Keratinocyte (primary cell): ENCODE data around the gene SLC5A1.

Source experiments
- CTCF ChIP-seq, 3 experiments: IDR thresholded peaks in 1 of 3; conservative IDR thresholded peaks in 1 of 3; optimal IDR thresholded peaks in 1 of 3; 2 replicates in 2 of 3; 3 replicates in 1 of 3; pipeline versions ENCODE3 to v1.5.1; 2011; ENCODE audit warnings: low read length in 3 of 3, mild to moderate bottlenecking in 3 of 3, moderate library complexity in 2 of 3, control low read depth in 1 of 3, inconsistent platforms in 1 of 3; ENCODE audit not compliant: insufficient read depth in 2 of 3; ENCODE audit errors: extremely low read depth in 1 of 3
- EZH2 ChIP-seq: IDR thresholded peaks from one replicate; pipeline ENCODE4 v1.6.1; 2012; ENCODE audit warnings: inconsistent platforms, mild to moderate bottlenecking, low read length, moderate library complexity

DNA sequence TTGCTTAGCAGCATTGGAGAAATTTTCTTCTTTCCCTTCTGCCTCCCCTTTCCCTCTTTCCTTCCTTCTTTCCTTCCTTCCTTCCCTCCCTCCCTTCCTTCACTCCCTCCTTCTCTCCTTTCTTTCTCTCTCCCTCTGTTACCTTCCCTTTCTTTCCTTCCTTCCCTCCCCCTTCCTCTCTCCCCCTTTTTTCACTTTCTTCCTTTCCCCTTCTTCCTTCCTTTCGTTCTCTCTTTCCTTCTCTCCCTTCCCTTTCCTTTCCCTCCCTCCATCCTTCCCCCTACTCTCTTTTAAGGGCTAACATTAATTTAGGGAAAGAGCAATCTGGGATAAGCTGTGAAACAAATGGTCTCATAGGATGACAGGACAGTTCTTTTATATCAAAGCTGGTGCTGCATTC lies 34.1 kb downstream of the SLC5A1 start:
- TF ChIP-seq CTCF (optimal IDR thresholded peaks at IDR 0.05 in 1 of 3, IDR thresholded peaks at IDR 0.05 in 1 of 3, conservative IDR thresholded peaks at IDR 0.05 in 1 of 3; ENCODE audit: extremely low read depth in 1 of 3, insufficient read depth in 2 of 3, low read length in 3 of 3) (no peak), EZH2 (no peak)
